NCI-H2227 treated with DMSO at 0.1 percent for 48 hours (cell line): ENCODE measurements around the gene MILR1.
A peak's percentile ranks its signal among the peaks of the same experiment; 100 is the strongest.
"Not testable (repeated sequence)": the region's sequence is repeated elsewhere in the genome, so short reads cannot be mapped to it uniquely, and the experiment has no call there.

Experiments used
- DNase-seq: peaks from one replicate; lab custom pipeline; 2025; lab: John Stamatoyannopoulos, UW

Gene MILR1, protein sequence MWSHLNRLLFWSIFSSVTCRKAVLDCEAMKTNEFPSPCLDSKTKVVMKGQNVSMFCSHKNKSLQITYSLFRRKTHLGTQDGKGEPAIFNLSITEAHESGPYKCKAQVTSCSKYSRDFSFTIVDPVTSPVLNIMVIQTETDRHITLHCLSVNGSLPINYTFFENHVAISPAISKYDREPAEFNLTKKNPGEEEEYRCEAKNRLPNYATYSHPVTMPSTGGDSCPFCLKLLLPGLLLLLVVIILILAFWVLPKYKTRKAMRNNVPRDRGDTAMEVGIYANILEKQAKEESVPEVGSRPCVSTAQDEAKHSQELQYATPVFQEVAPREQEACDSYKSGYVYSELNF

DNA sequence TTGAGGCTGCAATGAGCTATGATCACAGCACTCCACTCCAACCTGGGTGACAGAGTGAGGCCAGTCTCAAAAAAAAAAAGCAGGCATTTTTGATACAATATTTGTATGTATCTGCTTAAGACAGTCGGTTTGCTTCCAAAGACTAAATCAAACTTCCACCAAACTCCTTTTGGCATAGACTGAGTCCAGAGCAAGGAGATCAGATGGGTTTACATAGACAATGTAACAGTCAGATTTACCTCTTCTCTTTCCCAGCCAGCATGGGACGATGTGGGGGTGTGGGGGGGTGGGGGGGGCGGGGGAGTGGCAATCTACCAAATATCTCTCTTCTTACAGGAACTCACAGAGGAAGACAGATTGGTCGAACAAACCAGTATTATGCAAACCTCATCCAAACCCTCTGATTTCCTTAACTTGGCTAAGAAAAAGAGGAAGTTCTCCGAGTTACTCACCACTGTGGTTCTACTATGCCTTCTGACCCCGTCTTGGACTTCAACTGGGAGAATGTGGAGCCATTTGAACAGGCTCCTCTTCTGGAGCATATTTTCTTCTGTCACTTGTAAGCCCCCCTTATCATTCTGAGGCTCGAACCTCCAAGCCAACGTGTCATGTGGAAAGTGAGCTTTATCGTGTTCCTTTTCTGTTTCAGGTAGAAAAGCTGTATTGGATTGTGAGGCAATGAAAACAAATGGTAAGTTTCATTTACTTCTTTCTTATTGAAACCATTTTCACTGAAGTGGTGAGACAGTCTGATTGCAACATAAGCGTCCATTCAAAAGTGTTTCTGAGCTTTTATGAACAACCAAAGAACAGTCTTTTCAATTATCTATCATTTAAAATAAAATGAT lies at the start of gene MILR1:
MILR1 (plus strand) TSS at position 451 of the 848 bp plus-strand sequence; CDS start at position 505, 54 bp downstream.
- no peak for DNase-seq

DNA sequence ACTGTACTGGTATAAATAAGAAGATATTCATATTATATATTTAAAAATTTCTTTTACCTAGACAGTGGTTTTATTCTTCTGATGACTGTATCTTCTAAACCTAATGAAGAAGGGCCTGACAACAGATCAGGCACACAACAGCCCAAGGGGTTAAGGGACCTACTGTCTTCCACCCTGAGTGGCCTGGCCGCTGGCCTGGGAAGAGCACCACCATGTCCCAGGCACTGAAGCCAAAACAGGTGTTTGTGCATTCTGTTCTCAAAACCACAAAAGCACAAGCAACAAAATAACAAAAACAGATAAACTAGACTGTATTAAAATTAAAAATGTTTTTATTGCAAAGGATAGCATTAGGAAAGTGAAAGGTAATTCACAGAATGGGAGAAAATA lies 49.2 kb upstream of the MILR1 start:
- DNase-seq = no peak

DNA sequence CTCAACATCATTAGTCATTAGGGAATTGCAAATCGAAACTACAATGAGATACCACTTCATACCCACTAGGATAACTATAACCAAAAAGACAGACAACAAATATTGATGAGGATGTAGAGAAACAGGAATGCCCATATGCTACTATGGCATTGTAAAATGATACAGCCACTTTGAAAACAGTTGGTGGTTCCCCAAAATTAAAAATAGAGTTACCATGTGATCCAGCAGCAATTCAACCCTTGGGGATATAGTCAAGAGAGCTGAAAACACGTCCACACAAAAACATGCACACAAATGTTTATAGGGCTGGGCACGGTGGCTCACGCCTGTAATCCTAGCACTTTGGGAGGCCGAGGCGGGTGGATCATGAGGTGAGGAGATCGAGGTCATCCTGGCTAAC lies 48.3 kb upstream of the MILR1 start:
- DNase-seq = no peak

DNA sequence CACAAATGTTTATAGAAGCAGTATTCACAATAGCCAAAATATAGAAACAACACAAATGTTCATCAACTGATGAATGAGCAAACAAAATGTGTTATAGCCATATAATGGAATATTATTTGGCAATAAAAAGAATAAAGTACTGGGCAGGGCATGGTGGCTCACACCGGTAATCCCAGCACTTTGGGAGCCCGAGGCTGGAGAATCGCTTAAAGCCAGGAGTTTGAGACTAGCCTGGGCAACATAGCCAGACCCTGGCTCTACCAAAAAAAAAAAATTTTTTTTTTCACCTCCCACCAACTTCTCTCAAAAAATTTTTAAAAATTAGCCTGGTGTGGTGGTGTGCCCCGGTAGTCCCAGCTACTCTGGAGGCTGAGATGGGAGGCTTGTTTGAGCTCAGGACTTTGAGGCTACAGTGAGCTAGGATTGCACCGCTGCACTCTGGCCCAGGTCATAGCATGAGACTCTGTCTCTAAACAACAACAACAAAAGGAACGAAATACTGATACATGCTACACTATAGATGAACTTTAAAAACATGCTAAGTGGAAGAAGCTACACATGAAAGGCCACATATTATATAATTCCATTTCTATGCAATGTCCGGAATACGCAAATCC lies 47.6 kb upstream of the MILR1 start:
- DNase-seq = no peak

DNA sequence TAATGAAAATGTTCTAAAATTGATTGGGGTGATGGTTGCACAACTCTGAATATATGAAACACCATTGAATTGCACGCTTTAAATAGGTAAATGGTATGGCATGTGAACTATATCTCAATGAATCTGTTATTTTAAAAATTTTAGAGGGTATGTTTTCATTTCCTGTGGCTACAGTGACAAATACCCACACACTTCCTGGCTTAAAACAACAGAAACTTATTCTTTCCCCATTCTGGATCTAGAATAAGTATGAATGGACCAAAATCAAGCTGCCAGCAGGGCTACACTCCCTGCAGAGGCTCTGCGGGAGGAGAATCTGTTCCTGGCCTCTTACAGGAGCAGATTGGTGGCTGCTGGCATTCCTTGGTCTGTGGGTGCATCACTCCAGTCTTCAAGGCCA lies 47.0 kb upstream of the MILR1 start:
- DNase-seq = no peak

DNA sequence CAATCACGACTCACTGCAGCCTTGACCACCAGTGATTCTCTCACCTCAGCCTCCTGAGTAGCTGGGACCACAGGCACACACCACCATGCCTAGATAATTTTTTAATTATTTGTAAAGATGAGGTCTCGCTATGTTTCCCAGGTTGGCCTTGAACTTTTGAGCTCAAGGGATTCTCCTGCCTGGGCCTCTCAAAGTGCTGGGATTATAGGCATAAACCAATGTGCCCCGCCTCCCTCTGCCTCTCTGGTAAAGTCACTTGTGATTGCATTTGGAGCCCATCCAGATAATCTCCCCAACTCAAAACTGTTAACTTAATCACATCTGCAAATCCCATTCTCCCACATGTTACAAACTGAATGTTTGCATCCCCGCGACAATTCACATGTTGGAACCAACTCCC lies 46.4 kb upstream of the MILR1 start:
- no peak for DNase-seq

DNA sequence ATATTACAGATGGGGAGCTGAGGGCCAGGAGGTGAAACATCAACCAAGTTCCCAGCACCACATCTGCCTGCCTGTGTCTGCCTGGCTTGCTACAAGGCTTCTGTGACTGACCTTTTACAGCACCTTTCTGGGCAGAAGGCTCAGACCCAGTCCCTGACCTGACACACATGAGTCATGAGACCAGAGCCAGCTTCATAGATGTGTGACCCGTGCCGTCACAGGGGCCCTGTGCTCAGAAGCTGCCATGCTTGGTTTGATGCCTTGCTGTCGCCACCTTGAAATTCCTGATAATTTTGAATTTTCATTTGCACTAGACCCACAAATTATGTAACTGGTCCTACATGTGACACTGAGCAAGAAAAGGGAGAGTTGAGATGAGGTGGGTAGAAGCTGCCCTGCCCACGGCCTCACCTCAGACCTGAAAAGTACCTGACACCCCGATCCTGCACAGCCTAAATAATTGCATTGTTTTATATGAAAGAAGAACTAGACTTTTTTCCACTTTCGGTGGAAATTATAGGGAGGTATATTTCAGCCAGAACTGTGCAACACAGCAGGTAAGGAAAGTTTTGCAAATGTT lies 44.9 kb upstream of the MILR1 start:
- DNase-seq = no peak

DNA sequence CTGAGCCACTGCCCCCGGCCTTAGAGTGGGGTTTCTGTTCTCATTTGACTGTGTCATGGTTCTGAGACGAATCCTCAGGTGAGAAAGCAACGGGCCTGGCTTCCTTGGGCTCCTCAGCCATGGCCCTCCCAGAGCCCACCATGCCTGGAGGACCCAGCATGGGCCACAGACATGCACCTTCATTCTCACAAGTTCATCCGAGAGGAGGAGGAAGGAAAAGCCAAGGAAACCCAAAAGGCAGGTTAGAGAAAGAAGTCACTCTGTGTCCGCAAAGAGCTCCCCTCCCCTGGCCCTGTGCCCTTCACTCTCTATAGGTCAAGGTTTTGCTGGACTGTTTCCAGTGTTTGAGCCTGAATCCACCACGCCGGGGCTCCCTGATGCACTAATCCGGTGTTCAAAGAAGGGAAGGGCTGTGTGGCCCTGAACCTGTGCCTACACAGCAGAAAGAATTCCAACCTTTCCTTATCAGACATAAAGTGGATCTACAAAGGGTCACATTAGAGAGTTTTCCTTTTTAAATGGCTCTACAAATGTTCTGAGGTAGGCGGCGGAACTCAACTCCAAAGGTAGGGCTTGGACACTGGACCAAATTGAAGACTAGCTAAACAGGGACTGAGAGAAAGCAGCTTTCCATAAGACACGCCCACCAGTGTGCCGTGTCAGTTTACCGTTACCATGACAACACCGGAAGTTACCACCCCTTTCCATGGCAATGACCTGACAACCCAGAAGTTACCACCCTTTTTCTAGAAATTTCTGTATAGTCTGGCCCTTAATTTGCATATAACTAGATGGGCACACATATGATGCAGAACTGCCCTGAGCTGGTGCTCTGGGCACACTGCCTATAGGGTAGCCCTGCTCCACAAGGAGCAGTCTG lies 42.4 kb upstream of the MILR1 start:
- no peak for DNase-seq

DNA sequence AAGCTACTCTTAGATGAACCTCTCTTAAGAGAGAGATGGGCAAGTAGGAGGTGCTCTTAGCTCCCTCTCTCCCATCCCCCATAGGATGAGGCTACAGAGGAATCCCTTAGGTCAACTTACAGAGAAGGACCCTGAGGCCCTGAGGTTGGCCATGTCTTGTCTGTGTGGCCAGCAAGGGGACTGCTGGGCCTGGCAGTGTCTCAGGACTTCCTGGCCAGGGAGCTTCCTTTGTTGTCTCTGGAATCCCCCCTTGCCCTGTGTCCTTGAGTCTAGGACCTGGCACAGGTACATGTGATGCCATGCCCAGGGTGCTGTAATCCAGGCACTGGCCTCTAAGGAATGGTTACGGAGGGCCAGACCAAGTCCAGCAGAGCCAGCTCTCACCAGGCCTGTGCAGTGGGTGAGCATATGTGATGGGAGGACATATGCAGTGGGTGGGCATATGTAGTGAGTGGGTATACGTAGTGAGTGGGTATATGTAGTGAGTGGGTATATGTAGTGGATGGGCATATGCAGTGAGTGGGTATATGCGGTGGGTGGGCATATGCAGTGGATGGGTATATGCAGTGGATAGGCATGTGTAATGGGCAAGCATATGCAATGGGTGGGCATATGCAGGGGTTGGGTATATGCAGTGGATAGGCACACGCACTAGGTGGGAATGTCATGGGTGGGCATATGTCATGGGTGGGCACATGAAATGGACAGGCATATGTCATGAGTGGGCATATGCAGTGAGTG lies 38.0 kb upstream of the MILR1 start:
- DNase-seq = no peak

DNA sequence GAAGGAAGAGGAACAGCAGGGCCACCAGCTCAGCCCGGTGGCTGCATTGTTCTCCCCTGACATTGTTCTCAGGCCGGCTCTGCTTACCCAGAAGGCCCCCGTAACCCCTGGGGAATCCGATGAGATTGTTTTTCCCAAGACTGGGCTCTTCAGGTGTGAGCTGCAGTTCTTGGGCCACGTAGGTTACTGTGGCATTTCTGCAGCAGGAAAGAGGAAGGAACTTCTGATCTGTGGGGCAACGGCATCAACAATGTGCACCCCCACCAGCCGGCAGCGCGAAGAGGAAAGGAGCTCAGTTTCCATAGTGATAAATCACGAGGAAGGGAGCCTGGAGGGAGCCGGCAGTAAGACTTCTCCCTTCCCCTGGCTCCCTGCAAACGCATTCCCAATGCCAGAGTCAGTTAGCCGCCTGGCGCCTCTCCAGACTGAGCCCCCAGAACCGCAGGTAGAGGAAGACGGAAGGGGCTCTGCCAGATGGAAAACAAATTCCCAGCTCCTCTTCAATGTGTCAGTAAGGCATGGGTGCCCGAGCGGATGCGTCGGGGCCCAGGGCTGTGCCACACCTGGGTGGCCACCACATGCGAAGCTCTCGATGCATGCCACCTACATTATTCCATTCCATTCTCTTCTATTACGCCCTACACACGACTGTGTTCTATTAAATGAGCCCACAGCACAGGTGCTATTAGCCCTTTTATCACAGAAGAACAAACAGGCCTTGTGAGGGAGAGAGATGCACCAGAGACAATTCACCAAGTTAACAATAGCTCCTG lies 36.7 kb upstream of the MILR1 start:
- peak; percentile 80 for DNase-seq

DNA sequence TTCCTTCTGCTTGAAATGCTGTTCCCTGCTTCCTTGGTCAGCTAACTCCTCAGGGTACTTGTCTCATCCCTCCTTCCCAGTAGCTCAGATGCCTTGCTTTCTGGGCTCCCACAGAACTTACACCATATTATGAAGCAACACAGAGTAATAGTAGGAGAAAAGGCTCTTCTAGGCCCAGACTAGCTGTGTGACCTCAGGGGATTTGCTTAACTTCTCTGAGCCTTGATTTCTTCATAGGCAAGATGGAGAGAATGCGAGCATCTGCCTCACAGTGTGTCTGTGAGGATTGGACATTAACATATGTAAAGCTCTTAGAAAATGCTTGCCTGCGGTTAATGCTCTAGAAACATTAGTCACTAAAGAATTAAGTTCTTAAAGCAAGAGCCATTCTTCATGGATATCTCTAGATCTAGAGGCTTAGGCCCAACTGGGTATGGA lies 36.0 kb upstream of the MILR1 start:
- DNase-seq = no peak

DNA sequence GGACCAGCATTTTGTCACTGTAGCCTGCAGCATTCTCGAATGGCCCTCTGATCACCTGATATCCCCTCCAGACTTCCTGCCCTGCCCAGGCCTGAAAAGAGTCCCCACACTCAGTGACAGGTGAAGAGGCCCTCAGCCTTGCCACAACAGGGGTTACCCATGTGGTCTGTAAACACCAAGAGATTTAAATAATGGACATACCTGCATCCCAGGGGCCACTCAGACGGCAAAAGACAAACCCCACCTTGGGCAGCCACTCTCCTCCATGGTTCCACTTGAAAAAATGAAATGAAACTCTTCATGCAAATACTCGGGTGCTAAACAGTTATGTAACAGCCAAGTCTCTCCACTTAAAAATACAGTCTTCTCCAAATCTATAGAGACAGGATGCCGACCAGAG lies 35.4 kb upstream of the MILR1 start:
- DNase-seq = no peak

DNA sequence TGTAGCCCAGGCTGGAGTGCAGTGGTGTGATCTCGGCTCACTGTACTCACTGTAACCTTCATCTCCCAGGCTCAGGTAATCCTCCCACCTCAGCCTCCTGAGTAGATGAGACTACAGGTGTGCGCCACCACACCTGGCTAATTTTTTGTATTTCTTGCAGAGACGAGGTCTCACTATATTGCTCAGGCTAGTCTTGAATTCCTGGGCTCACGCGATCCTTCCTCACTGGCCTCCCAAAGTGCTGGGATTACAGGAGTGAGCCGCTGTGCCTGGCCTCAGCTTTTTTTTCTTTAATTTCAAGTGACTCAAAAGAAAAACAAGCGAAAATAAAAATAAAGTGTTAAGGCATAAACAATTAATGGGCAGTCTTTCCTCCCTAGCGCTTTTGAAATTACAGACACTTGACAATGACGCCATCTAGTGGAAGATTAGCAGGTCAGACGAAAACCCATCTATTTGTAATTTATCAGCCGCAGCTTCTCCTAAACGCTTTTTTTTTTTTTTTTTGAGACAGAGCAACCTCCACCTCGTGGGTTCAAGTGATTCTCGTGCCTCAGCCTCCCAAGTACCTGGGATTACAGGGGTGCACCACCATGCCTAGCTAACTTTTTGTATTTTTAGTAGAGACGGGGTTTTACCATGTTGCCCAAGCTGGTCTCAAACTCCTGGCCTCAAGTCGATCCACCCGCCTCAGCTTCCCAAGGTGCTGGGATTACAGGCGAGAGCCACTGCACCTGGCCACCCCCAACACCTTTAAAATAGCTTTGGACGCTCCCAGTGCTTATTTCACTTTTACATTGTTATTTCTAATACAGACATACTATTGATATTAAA lies 30.2 kb upstream of the MILR1 start:
- DNase-seq = peak; percentile 78

DNA sequence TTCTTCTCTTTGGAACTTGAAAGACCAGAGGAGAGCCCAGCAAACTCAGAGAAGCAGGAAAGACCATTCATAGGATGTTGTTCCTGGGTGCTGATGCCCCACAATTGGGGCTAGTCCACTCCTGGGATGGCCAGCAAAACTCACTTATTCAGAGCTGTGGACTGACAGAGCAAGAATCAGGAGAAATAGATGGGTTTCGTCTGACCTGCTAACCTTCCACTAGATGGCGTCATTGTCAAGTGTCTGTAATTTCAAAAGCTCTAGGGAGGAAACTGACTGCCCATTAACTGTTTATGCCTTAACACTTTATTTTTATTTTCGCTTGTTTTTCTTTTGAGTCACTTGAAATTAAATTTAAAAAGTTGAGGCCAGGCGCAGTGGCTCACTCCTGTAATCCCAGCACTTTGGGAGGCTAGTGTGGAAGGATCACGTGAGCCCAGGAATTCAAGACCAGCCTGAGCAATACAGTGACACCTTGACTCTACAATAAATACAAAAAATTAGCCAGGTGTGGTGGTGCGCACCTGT lies 28.7 kb upstream of the MILR1 start:
- DNase-seq = peak; percentile 72

DNA sequence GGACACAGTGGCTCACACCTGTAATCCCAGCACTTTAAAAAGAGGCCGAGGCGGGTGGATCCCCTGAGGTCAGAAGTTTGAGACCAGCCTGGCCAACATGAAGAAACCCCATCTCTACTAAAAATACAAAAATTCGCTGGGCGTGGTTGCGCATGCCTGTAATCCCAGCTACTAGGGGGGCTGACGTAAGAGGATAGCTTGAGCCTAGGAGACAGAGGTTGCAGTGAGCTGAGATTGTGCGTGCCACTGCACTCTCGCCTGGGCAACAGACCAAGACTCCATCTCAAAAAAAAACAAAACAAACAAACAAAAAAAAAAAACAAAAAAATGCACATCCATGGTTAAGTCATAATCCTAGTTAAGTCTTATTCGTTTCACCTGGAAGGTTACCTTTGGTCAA lies 26.8 kb upstream of the MILR1 start:
- not testable (repeated sequence) for DNase-seq

DNA sequence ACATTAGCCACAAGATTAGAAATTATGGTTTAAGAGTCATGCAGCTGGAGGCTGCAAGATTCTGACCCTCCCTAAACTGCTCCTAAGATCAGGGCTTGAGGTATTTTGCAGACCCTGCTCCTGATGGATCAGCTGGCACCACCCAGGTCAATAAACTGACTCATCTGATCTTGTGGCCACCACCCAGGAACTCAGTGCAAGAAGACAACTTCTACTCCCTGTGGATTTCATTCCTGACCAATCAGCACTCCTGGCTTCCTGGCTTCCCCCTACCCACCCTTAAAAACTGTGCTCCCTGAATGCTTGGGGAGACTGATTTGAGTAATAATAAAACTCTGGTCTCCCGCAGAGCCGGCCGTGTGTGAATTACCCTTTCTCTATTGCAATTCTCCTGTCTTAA lies 25.0 kb upstream of the MILR1 start:
- DNase-seq = no peak

DNA sequence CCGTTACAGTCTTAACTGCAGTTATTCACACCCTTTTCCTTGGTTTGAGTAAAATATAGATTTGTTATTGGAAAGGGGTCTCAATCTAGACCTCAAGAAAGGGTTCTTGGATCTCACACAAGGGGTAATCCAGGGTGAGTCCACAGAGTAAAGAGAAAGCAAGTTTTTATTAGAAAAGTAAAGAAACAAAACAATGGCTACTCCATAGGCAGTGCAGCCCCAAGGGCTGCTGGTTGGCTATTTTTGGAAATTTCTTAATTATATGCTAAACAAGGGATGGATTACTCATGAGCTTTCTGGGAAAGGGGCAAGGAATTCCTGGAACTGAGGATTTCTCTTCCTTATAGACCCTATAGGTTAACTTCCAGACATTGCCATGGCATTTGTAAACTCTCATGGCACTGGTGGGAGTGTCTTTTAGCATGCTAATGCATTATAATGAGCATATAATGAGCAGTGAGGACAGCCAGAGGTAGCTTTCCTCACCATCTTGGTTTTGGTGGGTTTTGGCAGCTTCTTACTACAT lies 24.5 kb upstream of the MILR1 start:
- no peak for DNase-seq

DNA sequence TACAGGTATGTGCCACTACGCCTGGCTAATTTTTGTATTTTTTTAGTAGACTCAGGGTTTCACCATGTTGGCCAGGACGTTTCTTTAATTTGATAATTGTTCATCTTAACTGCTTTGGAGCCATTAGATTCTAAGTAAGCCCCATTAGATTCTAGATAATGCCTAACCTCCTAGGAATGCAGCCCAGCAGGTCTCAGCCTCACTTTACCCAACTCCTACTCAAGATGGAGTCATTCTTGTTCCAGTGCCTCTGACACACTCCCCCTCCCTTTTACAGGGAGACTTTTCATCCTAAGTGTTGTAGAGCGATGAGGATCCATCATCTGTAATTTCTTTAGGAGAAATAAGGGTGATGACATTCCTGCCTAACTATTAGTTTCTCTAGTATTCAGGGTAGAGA lies 23.7 kb upstream of the MILR1 start:
- DNase-seq = no peak

DNA sequence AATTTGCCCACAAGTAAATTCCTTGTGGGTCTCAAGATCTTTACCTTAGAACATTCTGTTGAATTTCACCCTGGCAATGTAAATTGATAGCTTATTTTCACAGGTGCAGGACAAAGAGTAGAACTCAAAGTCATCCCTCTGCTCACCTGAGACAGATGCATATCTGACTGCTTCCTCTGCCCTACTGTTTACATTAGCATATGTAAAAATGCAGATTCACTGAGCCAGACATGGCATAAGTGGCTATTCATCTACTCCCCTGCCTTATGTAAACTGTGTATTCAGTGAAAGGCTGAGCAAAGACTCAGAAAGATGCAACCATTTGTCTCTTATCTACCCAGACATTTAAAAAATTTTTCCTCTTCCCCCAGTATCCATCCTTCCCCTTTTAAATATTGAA lies 22.3 kb upstream of the MILR1 start:
- DNase-seq = no peak
